HEK293 (cell line): ENCODE results near the gene MYOG.

Source experiments
- IKZF3 ChIP-seq: fragments of 450-650 bp; IDR thresholded peaks from 2 replicates; pipeline ENCODE4 v1.5.0; 2018; ENCODE audit warnings: missing biosample characterization, mild to moderate bottlenecking, missing genetic modification characterization, moderate library complexity
- TCF7L2 ChIP-seq: IDR thresholded peaks from 2 replicates; pipeline ENCODE4 v1.6.1; 2011; ENCODE audit warnings: low read depth, mild to moderate bottlenecking, inconsistent platforms, low read length, moderate library complexity, borderline replicate concordance
- ZNF140 ChIP-seq: fragments of 450-650 bp; formaldehyde crosslinking; IDR thresholded peaks from 2 replicates; pipeline ENCODE4 v1.5.1; 2016; ENCODE audit warnings: missing biosample characterization, missing genetic modification characterization
- ZNF157 ChIP-seq: fragments of 450-650 bp; formaldehyde crosslinking; IDR thresholded peaks from 2 replicates; pipeline ENCODE4 v1.5.1; 2016; ENCODE audit warnings: missing biosample characterization, missing genetic modification characterization
- ZNF184 ChIP-seq: fragments of 450-650 bp; IDR thresholded peaks from 2 replicates; pipeline ENCODE4 v1.5.1; 2018; ENCODE audit warnings: missing biosample characterization, mild to moderate bottlenecking, missing genetic modification characterization
- ZNF302 ChIP-seq: fragments of 450-650 bp; formaldehyde crosslinking; IDR thresholded peaks from 2 replicates; pipeline ENCODE4 v1.5.1; 2016; ENCODE audit warnings: missing biosample characterization, missing genetic modification characterization, low read depth
- ZNF510 ChIP-seq: fragments of 450-650 bp; formaldehyde crosslinking; IDR thresholded peaks from 2 replicates; pipeline ENCODE4 v1.5.1; 2018; ENCODE audit warnings: mild to moderate bottlenecking, missing genetic modification characterization, missing biosample characterization; ENCODE audit not compliant: insufficient replicate concordance
- ZNF558 ChIP-seq: fragments of 450-650 bp; formaldehyde crosslinking; IDR thresholded peaks from 2 replicates; pipeline ENCODE4 v1.5.1; 2016; ENCODE audit warnings: missing biosample characterization, missing genetic modification characterization
- ZNF626 ChIP-seq: fragments of 450-650 bp; sonication (Bioruptor Pico); formaldehyde crosslinking; IDR thresholded peaks from 2 replicates; pipeline ENCODE4 v1.5.1; 2018; ENCODE audit warnings: missing biosample characterization, missing genetic modification characterization, inconsistent platforms
- ZNF76 ChIP-seq: fragments of 450-650 bp; formaldehyde crosslinking; IDR thresholded peaks from 2 replicates; pipeline ENCODE4; 2016; ENCODE audit warnings: low read depth, missing biosample characterization, missing genetic modification characterization, borderline replicate concordance
- ZXDB ChIP-seq: fragments of 450-650 bp; formaldehyde crosslinking; IDR thresholded peaks from 2 replicates; pipeline ENCODE4 v1.5.1; 2016; ENCODE audit warnings: missing biosample characterization, missing genetic modification characterization
- TF ChIP-seq, protein P1 (sequence below): fragments of 450-650 bp; formaldehyde crosslinking; IDR thresholded peaks from 2 replicates; pipeline ENCODE4 v1.5.1; 2016; ENCODE audit warnings: missing biosample characterization, missing genetic modification characterization
- TF ChIP-seq, protein P2 (sequence below): fragments of 450-650 bp; formaldehyde crosslinking; IDR thresholded peaks from 2 replicates; pipeline ENCODE4 v1.5.1; 2017; ENCODE audit warnings: missing biosample characterization, missing genetic modification characterization
- TF ChIP-seq, protein P3 (sequence below): fragments of 450-650 bp; formaldehyde crosslinking; IDR thresholded peaks from 2 replicates; pipeline ENCODE4 v1.5.1; 2016; ENCODE audit warnings: missing biosample characterization, missing genetic modification characterization

DNA sequence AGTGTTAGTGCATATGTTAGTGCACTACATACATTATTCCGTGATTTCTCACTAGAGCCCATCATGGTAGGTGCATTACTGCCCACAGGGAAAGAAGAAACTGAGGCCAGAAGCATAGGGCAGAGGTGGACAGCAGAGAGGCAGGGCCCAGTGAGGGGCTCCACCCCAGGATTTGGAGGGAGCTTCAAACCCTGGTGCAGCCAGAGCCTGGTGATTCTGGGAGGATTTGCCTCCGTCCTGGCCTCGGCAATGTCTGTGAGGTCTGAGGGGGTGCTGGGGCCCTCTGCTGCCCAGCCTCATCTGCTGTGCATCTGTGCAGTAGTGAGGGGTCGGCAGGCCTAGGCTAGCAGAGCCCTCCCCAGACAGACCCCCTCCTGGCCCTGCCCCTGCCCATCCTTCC is 36.7 kb downstream of the MYOG start:
- TF ChIP-seq, protein P1, sequence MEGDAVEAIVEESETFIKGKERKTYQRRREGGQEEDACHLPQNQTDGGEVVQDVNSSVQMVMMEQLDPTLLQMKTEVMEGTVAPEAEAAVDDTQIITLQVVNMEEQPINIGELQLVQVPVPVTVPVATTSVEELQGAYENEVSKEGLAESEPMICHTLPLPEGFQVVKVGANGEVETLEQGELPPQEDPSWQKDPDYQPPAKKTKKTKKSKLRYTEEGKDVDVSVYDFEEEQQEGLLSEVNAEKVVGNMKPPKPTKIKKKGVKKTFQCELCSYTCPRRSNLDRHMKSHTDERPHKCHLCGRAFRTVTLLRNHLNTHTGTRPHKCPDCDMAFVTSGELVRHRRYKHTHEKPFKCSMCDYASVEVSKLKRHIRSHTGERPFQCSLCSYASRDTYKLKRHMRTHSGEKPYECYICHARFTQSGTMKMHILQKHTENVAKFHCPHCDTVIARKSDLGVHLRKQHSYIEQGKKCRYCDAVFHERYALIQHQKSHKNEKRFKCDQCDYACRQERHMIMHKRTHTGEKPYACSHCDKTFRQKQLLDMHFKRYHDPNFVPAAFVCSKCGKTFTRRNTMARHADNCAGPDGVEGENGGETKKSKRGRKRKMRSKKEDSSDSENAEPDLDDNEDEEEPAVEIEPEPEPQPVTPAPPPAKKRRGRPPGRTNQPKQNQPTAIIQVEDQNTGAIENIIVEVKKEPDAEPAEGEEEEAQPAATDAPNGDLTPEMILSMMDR (tag by site-specific recombination), result no peak
- TF ChIP-seq IKZF3 (tag by site-specific recombination) (no peak), ZNF184 (tag by site-specific recombination) (no peak), ZNF76 (no peak), ZNF157 (no peak), ZNF626 (tag by site-specific recombination) (no peak), ZNF140 (tag by site-specific recombination) (no peak), ZNF302 (tag by site-specific recombination) (no peak), ZXDB (no peak), ZNF510 (tag by site-specific recombination) (no peak), TCF7L2 (no peak), ZNF558 (no peak)
- TF ChIP-seq, protein P2, sequence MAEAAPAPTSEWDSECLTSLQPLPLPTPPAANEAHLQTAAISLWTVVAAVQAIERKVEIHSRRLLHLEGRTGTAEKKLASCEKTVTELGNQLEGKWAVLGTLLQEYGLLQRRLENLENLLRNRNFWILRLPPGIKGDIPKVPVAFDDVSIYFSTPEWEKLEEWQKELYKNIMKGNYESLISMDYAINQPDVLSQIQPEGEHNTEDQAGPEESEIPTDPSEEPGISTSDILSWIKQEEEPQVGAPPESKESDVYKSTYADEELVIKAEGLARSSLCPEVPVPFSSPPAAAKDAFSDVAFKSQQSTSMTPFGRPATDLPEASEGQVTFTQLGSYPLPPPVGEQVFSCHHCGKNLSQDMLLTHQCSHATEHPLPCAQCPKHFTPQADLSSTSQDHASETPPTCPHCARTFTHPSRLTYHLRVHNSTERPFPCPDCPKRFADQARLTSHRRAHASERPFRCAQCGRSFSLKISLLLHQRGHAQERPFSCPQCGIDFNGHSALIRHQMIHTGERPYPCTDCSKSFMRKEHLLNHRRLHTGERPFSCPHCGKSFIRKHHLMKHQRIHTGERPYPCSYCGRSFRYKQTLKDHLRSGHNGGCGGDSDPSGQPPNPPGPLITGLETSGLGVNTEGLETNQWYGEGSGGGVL, result no peak
- TF ChIP-seq, protein P3, sequence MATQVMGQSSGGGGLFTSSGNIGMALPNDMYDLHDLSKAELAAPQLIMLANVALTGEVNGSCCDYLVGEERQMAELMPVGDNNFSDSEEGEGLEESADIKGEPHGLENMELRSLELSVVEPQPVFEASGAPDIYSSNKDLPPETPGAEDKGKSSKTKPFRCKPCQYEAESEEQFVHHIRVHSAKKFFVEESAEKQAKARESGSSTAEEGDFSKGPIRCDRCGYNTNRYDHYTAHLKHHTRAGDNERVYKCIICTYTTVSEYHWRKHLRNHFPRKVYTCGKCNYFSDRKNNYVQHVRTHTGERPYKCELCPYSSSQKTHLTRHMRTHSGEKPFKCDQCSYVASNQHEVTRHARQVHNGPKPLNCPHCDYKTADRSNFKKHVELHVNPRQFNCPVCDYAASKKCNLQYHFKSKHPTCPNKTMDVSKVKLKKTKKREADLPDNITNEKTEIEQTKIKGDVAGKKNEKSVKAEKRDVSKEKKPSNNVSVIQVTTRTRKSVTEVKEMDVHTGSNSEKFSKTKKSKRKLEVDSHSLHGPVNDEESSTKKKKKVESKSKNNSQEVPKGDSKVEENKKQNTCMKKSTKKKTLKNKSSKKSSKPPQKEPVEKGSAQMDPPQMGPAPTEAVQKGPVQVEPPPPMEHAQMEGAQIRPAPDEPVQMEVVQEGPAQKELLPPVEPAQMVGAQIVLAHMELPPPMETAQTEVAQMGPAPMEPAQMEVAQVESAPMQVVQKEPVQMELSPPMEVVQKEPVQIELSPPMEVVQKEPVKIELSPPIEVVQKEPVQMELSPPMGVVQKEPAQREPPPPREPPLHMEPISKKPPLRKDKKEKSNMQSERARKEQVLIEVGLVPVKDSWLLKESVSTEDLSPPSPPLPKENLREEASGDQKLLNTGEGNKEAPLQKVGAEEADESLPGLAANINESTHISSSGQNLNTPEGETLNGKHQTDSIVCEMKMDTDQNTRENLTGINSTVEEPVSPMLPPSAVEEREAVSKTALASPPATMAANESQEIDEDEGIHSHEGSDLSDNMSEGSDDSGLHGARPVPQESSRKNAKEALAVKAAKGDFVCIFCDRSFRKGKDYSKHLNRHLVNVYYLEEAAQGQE (tag by site-specific recombination), result no peak
